GM19324 (cell line): ENCODE data around the gene KAT2A.

ENCODE experiments used
- ATAC-seq: cut with Tn5 transposase; IDR thresholded peaks from one replicate; pipeline ENCODE4 v1.9.1; 2021; ENCODE audit warnings: mild to moderate bottlenecking, moderate library complexity; ENCODE audit not compliant: unreplicated experiment, low FRiP score

KAT2A gene

GRCh38 chr17:42116705-42117396 is 4.3 kb downstream of the KAT2A start:
- ATAC-seq, result no peak

GRCh38 chr17:42114118-42114517 is 7.0 kb downstream of the KAT2A start:
- no peak for ATAC-seq

GRCh38 chr17:42113293-42114069 is 7.7 kb downstream of the KAT2A start:
- no peak for ATAC-seq

- peak; percentile 42 for ATAC-seq
Measured at GRCh38 chr17:42112552-42113176, 8.5 kb downstream of the KAT2A start, which contains the start of gene DHX58. DHX58 (minus strand) TSS chr17:42112714; CDS start chr17:42111892, 822 bp downstream.

GRCh38 chr17:42111871-42112551 is 9.2 kb downstream of the KAT2A start:
- peak; percentile 13 for ATAC-seq

GRCh38 chr17:42111265-42111636 is 9.9 kb downstream of the KAT2A start:
- no peak for ATAC-seq

- ATAC-seq, result no peak
Measured at GRCh38 chr17:42110301-42111264, 10.6 kb downstream of the KAT2A start.

- no peak for ATAC-seq
Measured at GRCh38 chr17:42109086-42109485, 12.1 kb downstream of the KAT2A start.

GRCh38 chr17:42107597-42108576 is 13.3 kb downstream of the KAT2A start:
- no peak for ATAC-seq

- ATAC-seq, result no peak
Measured at GRCh38 chr17:42107124-42107523, 14.0 kb downstream of the KAT2A start.

GRCh38 chr17:42106009-42106408 is 15.2 kb downstream of the KAT2A start:
- no peak for ATAC-seq

- ATAC-seq, result no peak
Measured at GRCh38 chr17:42104264-42104663, 16.9 kb downstream of the KAT2A start.

- ATAC-seq, result no peak
Measured at GRCh38 chr17:42103221-42103954, 17.8 kb downstream of the KAT2A start.

- no peak for ATAC-seq
Measured at GRCh38 chr17:42101513-42102292, 19.5 kb downstream of the KAT2A start.

GRCh38 chr17:42098730-42099399 is 22.3 kb downstream of the KAT2A start:
- ATAC-seq, result no peak
